Measurements from ENCODE around the gene MAPK11. TPM values are rescaled to one million over a fixed set of nuclear protein-coding genes. Genes with fewer than 3 reads are reported as not detected.

MAPK11 gene
- total RNA-seq, 2 donors from 2014 or later = 0.33 to 0.40 TPM

DNA sequence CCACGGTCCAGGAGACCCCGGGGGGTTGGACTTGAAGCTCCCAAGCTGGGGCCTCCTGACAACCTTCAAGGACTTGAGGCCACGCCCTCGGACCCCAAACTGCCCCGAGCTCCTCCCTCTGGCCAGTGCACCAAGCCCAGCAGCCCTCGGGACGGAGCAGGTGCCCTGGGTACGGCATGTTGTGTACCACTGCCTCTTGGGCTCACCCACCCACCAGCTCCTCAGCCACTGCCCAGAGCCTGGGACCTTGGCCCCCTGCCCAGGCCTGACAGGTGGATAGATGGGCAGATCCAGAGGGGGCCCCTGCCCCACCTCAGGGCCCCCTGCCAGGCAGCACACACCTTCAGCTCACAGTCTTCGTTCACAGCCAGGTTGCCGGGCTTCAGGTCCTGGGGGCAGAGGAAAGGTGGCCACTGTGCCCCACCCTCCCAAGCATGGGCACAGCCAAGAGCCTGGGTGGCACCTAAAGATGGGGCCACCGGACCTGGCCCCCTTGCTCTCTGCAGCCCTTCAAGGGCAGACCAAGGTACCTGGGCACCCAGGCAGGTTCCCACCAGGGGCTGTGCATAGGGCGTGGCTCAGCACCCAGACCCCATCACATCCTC is 13.8 kb downstream of the MAPK11 start:
- peaks cover 10% of the 10 kb centered on the region for H3K36me3 ChIP-seq (ENCODE audit: control insufficient read depth, insufficient read depth, low read length)
- TF ChIP-seq, protein P1, sequence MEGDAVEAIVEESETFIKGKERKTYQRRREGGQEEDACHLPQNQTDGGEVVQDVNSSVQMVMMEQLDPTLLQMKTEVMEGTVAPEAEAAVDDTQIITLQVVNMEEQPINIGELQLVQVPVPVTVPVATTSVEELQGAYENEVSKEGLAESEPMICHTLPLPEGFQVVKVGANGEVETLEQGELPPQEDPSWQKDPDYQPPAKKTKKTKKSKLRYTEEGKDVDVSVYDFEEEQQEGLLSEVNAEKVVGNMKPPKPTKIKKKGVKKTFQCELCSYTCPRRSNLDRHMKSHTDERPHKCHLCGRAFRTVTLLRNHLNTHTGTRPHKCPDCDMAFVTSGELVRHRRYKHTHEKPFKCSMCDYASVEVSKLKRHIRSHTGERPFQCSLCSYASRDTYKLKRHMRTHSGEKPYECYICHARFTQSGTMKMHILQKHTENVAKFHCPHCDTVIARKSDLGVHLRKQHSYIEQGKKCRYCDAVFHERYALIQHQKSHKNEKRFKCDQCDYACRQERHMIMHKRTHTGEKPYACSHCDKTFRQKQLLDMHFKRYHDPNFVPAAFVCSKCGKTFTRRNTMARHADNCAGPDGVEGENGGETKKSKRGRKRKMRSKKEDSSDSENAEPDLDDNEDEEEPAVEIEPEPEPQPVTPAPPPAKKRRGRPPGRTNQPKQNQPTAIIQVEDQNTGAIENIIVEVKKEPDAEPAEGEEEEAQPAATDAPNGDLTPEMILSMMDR (conservative IDR thresholded peaks at IDR 0.05) = no peak
- no peaks in the 10 kb centered on the region for H3K27me3 Mint-ChIP-seq (ENCODE audit: insufficient read depth)
- WGBS, 2 experiments (ENCODE audit: insufficient coverage in 1 of 2, insufficient read length in 1 of 2) = 89 to 90% methylated on average over 7 to 12 of the region's 12 CpGs
- peaks cover 12% of the 10 kb centered on the region for H3K36me3 Mint-ChIP-seq (ENCODE audit: low read depth)
- H3K4me1 ChIP-seq (ENCODE audit: control insufficient read depth, insufficient read depth, low read length) = no peaks in the 10 kb centered on the region
- H3K27ac Mint-ChIP-seq = no peak overlapping the region
- no peaks in the 10 kb centered on the region for H3K27me3 ChIP-seq (ENCODE audit: control insufficient read depth, insufficient read depth, low read length, poor library complexity, severe bottlenecking)
- H3K9me3 ChIP-seq (ENCODE audit: control insufficient read depth, low read length) = no peaks in the 10 kb centered on the region
- no peak overlapping the region for H3K9ac ChIP-seq (ENCODE audit: extremely low read depth, low read length, poor library complexity, severe bottlenecking)
- no peak for DNase-seq
- no peak overlapping the region for H3K4me3 Mint-ChIP-seq
- H3K4me1 Mint-ChIP-seq = no peaks in the 10 kb centered on the region
- H3K4me3 ChIP-seq (ENCODE audit: low read length) = no peak overlapping the region
- no peak overlapping the region for H3K27ac ChIP-seq (ENCODE audit: low read depth, low read length)
- no peaks in the 10 kb centered on the region for H3K9me3 Mint-ChIP-seq

DNA sequence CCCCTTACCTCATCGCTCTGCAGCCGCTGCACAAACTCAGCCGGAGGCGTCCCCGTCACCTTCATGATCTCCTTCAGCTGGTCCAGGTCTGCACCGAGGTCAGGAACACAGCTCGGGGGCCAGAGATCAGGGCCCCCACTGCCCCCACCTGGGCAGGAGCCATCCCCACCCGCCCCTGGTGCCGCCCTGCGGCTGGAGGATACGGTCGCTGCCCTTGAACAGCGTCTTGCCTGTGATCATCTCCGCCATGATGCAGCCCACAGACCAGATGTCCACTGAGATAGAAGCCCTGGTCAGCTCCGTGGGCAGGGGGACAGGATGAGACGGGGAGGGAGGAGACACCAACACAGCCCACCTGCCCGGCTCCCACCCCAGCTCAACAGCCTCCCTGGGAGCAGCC is 14.6 kb downstream of the MAPK11 start:
- no peak overlapping the region for H3K9ac ChIP-seq (ENCODE audit: extremely low read depth, low read length, poor library complexity, severe bottlenecking)
- TF ChIP-seq, protein P1 (conservative IDR thresholded peaks at IDR 0.05) = no peak
- DNase-seq = no peak
- Mint-ChIP-seq H3K4me3 (no peak overlapping the region), H3K4me1 (no peaks in the 10 kb centered on the region), H3K36me3 (ENCODE audit: low read depth) (peaks cover 12% of the 10 kb centered on the region), H3K27me3 (ENCODE audit: insufficient read depth) (no peaks in the 10 kb centered on the region), H3K9me3 (no peaks in the 10 kb centered on the region), H3K27ac (no peak overlapping the region)
- no peaks in the 10 kb centered on the region for H3K4me1 ChIP-seq (ENCODE audit: control insufficient read depth, insufficient read depth, low read length)
- no peaks in the 10 kb centered on the region for H3K27me3 ChIP-seq (ENCODE audit: control insufficient read depth, insufficient read depth, low read length, poor library complexity, severe bottlenecking)
- no peak overlapping the region for H3K4me3 ChIP-seq (ENCODE audit: low read length)
- no peak overlapping the region for H3K27ac ChIP-seq (ENCODE audit: low read depth, low read length)
- WGBS, 2 experiments (ENCODE audit: insufficient coverage in 1 of 2, insufficient read length in 1 of 2) = 93% methylated on average over 3 to 17 of the region's 17 CpGs
- peaks cover 10% of the 10 kb centered on the region for H3K36me3 ChIP-seq (ENCODE audit: control insufficient read depth, insufficient read depth, low read length)
- no peaks in the 10 kb centered on the region for H3K9me3 ChIP-seq (ENCODE audit: control insufficient read depth, low read length)

DNA sequence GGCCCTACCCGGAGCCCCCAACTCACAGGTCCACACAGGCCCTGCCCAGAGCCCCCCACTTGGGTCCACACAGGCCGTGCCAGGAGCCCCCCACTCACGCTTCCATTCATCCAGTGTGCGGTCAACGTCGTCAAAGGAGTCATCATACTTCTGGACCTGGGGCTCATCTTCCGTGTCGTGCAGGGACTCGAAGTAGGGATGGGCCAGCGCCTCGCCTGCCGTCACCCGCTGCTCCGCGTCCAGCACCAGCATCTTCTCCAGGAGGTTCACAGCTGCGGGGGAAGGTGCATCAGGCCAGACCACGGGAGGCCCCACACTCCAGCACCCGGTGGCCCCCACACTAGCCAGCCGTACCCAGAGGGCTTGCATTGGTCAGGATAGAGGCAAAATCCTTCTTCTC is 15.1 kb downstream of the MAPK11 start:
- Mint-ChIP-seq H3K9me3 (no peaks in the 10 kb centered on the region), H3K4me1 (no peaks in the 10 kb centered on the region), H3K27me3 (ENCODE audit: insufficient read depth) (no peaks in the 10 kb centered on the region), H3K4me3 (no peak overlapping the region), H3K27ac (no peak overlapping the region), H3K36me3 (ENCODE audit: low read depth) (peaks cover 12% of the 10 kb centered on the region)
- TF ChIP-seq, protein P1 (conservative IDR thresholded peaks at IDR 0.05) = no peak
- H3K4me3 ChIP-seq (ENCODE audit: low read length) = no peak overlapping the region
- H3K27ac ChIP-seq (ENCODE audit: low read depth, low read length) = no peak overlapping the region
- WGBS, 2 experiments (ENCODE audit: insufficient coverage in 1 of 2, insufficient read length in 1 of 2) = 87 to 93% methylated on average over 12 to 19 of the region's 19 CpGs
- DNase-seq = no peak
- no peaks in the 10 kb centered on the region for H3K27me3 ChIP-seq (ENCODE audit: control insufficient read depth, insufficient read depth, low read length, poor library complexity, severe bottlenecking)
- no peaks in the 10 kb centered on the region for H3K9me3 ChIP-seq (ENCODE audit: control insufficient read depth, low read length)
- no peaks in the 10 kb centered on the region for H3K4me1 ChIP-seq (ENCODE audit: control insufficient read depth, insufficient read depth, low read length)
- no peak overlapping the region for H3K9ac ChIP-seq (ENCODE audit: extremely low read depth, low read length, poor library complexity, severe bottlenecking)
- H3K36me3 ChIP-seq (ENCODE audit: control insufficient read depth, insufficient read depth, low read length) = peaks cover 10% of the 10 kb centered on the region
